ENCODE results near the gene PDZD8. TPM values are rescaled to one million over a fixed set of nuclear protein-coding genes. Genes with fewer than 3 reads are reported as not detected.

PDZD8 gene
- total RNA-seq, 1 experiment from 2014 or later, result 13.6 TPM

GRCh38 chr10:117266400-117266799 is 108.8 kb downstream of the PDZD8 start:
- POLR2A ChIA-PET (ENCODE audit: unreplicated experiment), result no interaction called here
- TF ChIP-seq CTCF (conservative IDR thresholded peaks at IDR 0.05; ENCODE audit: low read depth, low read length), result no peak
- no peak for TF ChIP-seq EZH2 (IDR thresholded peaks at IDR 0.05; ENCODE audit: low read length, unreplicated experiment)
- no peak for TF ChIP-seq EZH2phosphoT487 (IDR thresholded peaks at IDR 0.05; ENCODE audit: borderline replicate concordance, low read length)
- Histone ChIP-seq H3K4me1 (ENCODE audit: insufficient read depth, low read length) (peaks cover 9% of the 10 kb centered on the region), H2AFZ (ENCODE audit: low read length) (no peak overlapping the region), H3K27ac (ENCODE audit: low read length) (no peak overlapping the region), H3K9me3 (ENCODE audit: low read length) (no peaks in the 10 kb centered on the region), H3K9ac (ENCODE audit: low read length) (no peak overlapping the region), H3K4me2 (ENCODE audit: low read length) (no peak overlapping the region), H3K27me3 (ENCODE audit: low read length) (no peaks in the 10 kb centered on the region), H3K4me3 (ENCODE audit: low read length) (no peak overlapping the region), H3K79me2 (ENCODE audit: low read length) (no peaks in the 10 kb centered on the region), H4K20me1 (ENCODE audit: low read length) (no peaks in the 10 kb centered on the region), H3F3A (ENCODE audit: low read length, unreplicated experiment) (no peaks in the 10 kb centered on the region), H3K9me2 (replicated peaks; ENCODE audit: low read length) (no peaks in the 10 kb centered on the region), H3K36me3 (ENCODE audit: low read depth, low read length) (no peaks in the 10 kb centered on the region)
- BruUV-seq (replicated peaks), result no TSS peak
- DNase-seq (no peak), ATAC-seq (no peak)
- intact Hi-C loops (cut with micrococcal nuclease), result no loop called here
- CTCF ChIA-PET, result no interaction called here

- Histone ChIP-seq H3K9ac (ENCODE audit: low read length) (no peak overlapping the region), H4K20me1 (ENCODE audit: low read length) (no peaks in the 10 kb centered on the region), H3K27ac (ENCODE audit: low read length) (no peak overlapping the region), H3K9me3 (ENCODE audit: low read length) (no peaks in the 10 kb centered on the region), H3K79me2 (ENCODE audit: low read length) (no peaks in the 10 kb centered on the region), H3K36me3 (ENCODE audit: low read depth, low read length) (no peaks in the 10 kb centered on the region), H2AFZ (ENCODE audit: low read length) (no peak overlapping the region), H3K4me1 (ENCODE audit: insufficient read depth, low read length) (no peaks in the 10 kb centered on the region), H3K27me3 (ENCODE audit: low read length) (peaks cover 14% of the 10 kb centered on the region), H3K4me3 (ENCODE audit: low read length) (no peak overlapping the region), H3F3A (ENCODE audit: low read length, unreplicated experiment) (no peaks in the 10 kb centered on the region), H3K9me2 (replicated peaks; ENCODE audit: low read length) (no peaks in the 10 kb centered on the region), H3K4me2 (ENCODE audit: low read length) (no peak overlapping the region)
- TF ChIP-seq EZH2phosphoT487 (IDR thresholded peaks at IDR 0.05; ENCODE audit: borderline replicate concordance, low read length), result no peak
- TF ChIP-seq EZH2 (IDR thresholded peaks at IDR 0.05; ENCODE audit: low read length, unreplicated experiment), result no peak
- no peak for TF ChIP-seq CTCF (conservative IDR thresholded peaks at IDR 0.05; ENCODE audit: low read depth, low read length)
- CTCF ChIA-PET, result no interaction called here
- ATAC-seq, result no peak
- no peak for DNase-seq
- BruUV-seq (replicated peaks), result no TSS peak
- POLR2A ChIA-PET (ENCODE audit: unreplicated experiment), result no interaction called here
- intact Hi-C loops (cut with micrococcal nuclease), result no loop called here
These were observed 110.5 kb downstream of the PDZD8 start for GRCh38 chr10:117264782-117265181.

- ChIA-PET CTCF (no interaction called here), POLR2A (ENCODE audit: unreplicated experiment) (no interaction called here)
- H3K27ac ChIP-seq (ENCODE audit: low read length), result no peak overlapping the region
- no peaks in the 10 kb centered on the region for H3K9me2 ChIP-seq (replicated peaks; ENCODE audit: low read length)
- no peaks in the 10 kb centered on the region for H3K36me3 ChIP-seq (ENCODE audit: low read depth, low read length)
- H3K79me2 ChIP-seq (ENCODE audit: low read length), result no peaks in the 10 kb centered on the region
- H4K20me1 ChIP-seq (ENCODE audit: low read length), result no peaks in the 10 kb centered on the region
- TF ChIP-seq EZH2phosphoT487 (IDR thresholded peaks at IDR 0.05; ENCODE audit: borderline replicate concordance, low read length), result no peak
- no peak for TF ChIP-seq EZH2 (IDR thresholded peaks at IDR 0.05; ENCODE audit: low read length, unreplicated experiment)
- TF ChIP-seq CTCF (conservative IDR thresholded peaks at IDR 0.05; ENCODE audit: low read depth, low read length), result no peak
- H2AFZ ChIP-seq (ENCODE audit: low read length), result no peak overlapping the region
- H3K4me1 ChIP-seq (ENCODE audit: insufficient read depth, low read length), result no peaks in the 10 kb centered on the region
- H3K9ac ChIP-seq (ENCODE audit: low read length), result no peak overlapping the region
- no peak for DNase-seq
- no peak overlapping the region for H3K4me2 ChIP-seq (ENCODE audit: low read length)
- no peak for ATAC-seq
- intact Hi-C loops (cut with micrococcal nuclease), result no loop called here
- no peak overlapping the region for H3K4me3 ChIP-seq (ENCODE audit: low read length)
- H3K9me3 ChIP-seq (ENCODE audit: low read length), result no peaks in the 10 kb centered on the region
- H3F3A ChIP-seq (ENCODE audit: low read length, unreplicated experiment), result no peaks in the 10 kb centered on the region
- H3K27me3 ChIP-seq (ENCODE audit: low read length), result peaks cover 23% of the 10 kb centered on the region
- no TSS peak for BruUV-seq (replicated peaks)
These were observed 112.3 kb downstream of the PDZD8 start for GRCh38 chr10:117262903-117263293.
